BLaER1 (cell line): ENCODE results near the gene MECR.

Experiments
- H3K27ac ChIP-seq: shearing (Covaris generic); formaldehyde crosslinking; 2 replicates; pipeline ENCODE4 v1.8.1; 2022
- H3K27me3 ChIP-seq: shearing (Covaris generic); formaldehyde crosslinking; 2 replicates; pipeline ENCODE4 v1.8.1; 2022
- H3K36me3 ChIP-seq: shearing (Covaris generic); formaldehyde crosslinking; 2 replicates; pipeline ENCODE4 v1.8.1; 2022
- H3K4me1 ChIP-seq: shearing (Covaris generic); formaldehyde crosslinking; 2 replicates; pipeline ENCODE4 v1.8.1; 2022
- H3K4me2 ChIP-seq: shearing (Covaris generic); formaldehyde crosslinking; 2 replicates; pipeline ENCODE4 v1.8.1; 2022
- H3K4me3 ChIP-seq: shearing (Covaris generic); formaldehyde crosslinking; 2 replicates; pipeline ENCODE4 v1.8.1; 2022
- H3K9ac ChIP-seq: shearing (Covaris generic); formaldehyde crosslinking; 2 replicates; pipeline ENCODE4 v1.8.1; 2022
- H3K9me3 ChIP-seq: shearing (Covaris generic); formaldehyde crosslinking; 2 replicates; pipeline ENCODE4 v1.8.1; 2022
- H4K20me1 ChIP-seq: shearing (Covaris generic); formaldehyde crosslinking; 2 replicates; pipeline ENCODE4 v1.8.1; 2022
- Cebpa-rat ChIP-seq: shearing (Covaris generic); IDR thresholded peaks from 2 replicates; pipeline ENCODE4 v1.8.1; 2022

MECR gene

GRCh38 chr1:29267321-29268070 lies 36.8 kb upstream of the MECR start:
- H3K9ac ChIP-seq, result no peak overlapping the region
- TF ChIP-seq Cebpa-rat, result no peak
- H4K20me1 ChIP-seq, result no peaks in the 10 kb centered on the region
- no peak overlapping the region for H3K4me3 ChIP-seq
- H3K4me1 ChIP-seq, result 0 out of 2 replicates have a peak, but pooled peaks cover 5% of the 10 kb centered on the region
- H3K36me3 ChIP-seq, result no peaks in the 10 kb centered on the region
- no peak overlapping the region for H3K27ac ChIP-seq
- H3K9me3 ChIP-seq, result no peaks in the 10 kb centered on the region
- H3K4me2 ChIP-seq, result no peak overlapping the region
- no peaks in the 10 kb centered on the region for H3K27me3 ChIP-seq

- Histone ChIP-seq H3K9ac (no peak overlapping the region), H3K27ac (no peak overlapping the region), H3K36me3 (no peaks in the 10 kb centered on the region), H3K9me3 (no peaks in the 10 kb centered on the region), H3K4me2 (no peak overlapping the region), H4K20me1 (no peaks in the 10 kb centered on the region), H3K4me3 (no peak overlapping the region), H3K27me3 (no peaks in the 10 kb centered on the region), H3K4me1 (0 out of 2 replicates have a peak, but pooled peaks cover 5% of the 10 kb centered on the region)
- TF ChIP-seq Cebpa-rat, result no peak
Observed at GRCh38 chr1:29266912-29267311, 36.2 kb upstream of the MECR start.

- no peaks in the 10 kb centered on the region for H3K36me3 ChIP-seq
- H3K9me3 ChIP-seq, result no peaks in the 10 kb centered on the region
- H3K27ac ChIP-seq, result no peak overlapping the region
- peaks cover 14% of the 10 kb centered on the region for H3K27me3 ChIP-seq
- no peak overlapping the region for H3K4me3 ChIP-seq
- TF ChIP-seq Cebpa-rat, result no peak
- 0 out of 2 replicates have a peak, but pooled peaks cover 5% of the 10 kb centered on the region for H3K4me1 ChIP-seq
- no peak overlapping the region for H3K9ac ChIP-seq
- no peaks in the 10 kb centered on the region for H4K20me1 ChIP-seq
- H3K4me2 ChIP-seq, result no peak overlapping the region
Observed at GRCh38 chr1:29264773-29265389, 34.1 kb upstream of the MECR start.

GRCh38 chr1:29260531-29260930 lies 29.8 kb upstream of the MECR start:
- Histone ChIP-seq H3K4me2 (peak overlapping the region; percentile 99), H3K9ac (no peak overlapping the region), H3K36me3 (no peaks in the 10 kb centered on the region), H3K27ac (no peak overlapping the region), H3K27me3 (peaks cover 42% of the 10 kb centered on the region), H4K20me1 (no peaks in the 10 kb centered on the region), H3K9me3 (no peaks in the 10 kb centered on the region), H3K4me1 (peaks cover 20% of the 10 kb centered on the region), H3K4me3 (no peak overlapping the region)
- TF ChIP-seq Cebpa-rat, result no peak

GRCh38 chr1:29259802-29260441 lies 29.2 kb upstream of the MECR start:
- Histone ChIP-seq H3K4me2 (peak overlapping the region; percentile 99), H3K9ac (peak overlapping the region; percentile 34; the same call in 1 of the 2 replicates), H3K4me3 (peak overlapping the region; percentile 68)

GRCh38 chr1:29258976-29259801 lies 28.5 kb upstream of the MECR start:
- H3K9me3 ChIP-seq, result no peaks in the 10 kb centered on the region
- H4K20me1 ChIP-seq, result no peaks in the 10 kb centered on the region
- peak overlapping the region; percentile 68 for H3K4me3 ChIP-seq
- H3K9ac ChIP-seq, result peak overlapping the region; percentile 34; the same call in 1 of the 2 replicates
- TF ChIP-seq Cebpa-rat, result no peak
- no peaks in the 10 kb centered on the region for H3K36me3 ChIP-seq
- peaks cover 20% of the 10 kb centered on the region for H3K4me1 ChIP-seq
- peaks cover 42% of the 10 kb centered on the region for H3K27me3 ChIP-seq
- H3K4me2 ChIP-seq, result peak overlapping the region; percentile 99
- no peak overlapping the region for H3K27ac ChIP-seq

More at GRCh38 chr1:29259802-29260441, 29.2 kb upstream of the MECR start:
- Histone ChIP-seq H3K27ac (no peak overlapping the region), H3K36me3 (no peaks in the 10 kb centered on the region), H3K27me3 (peaks cover 42% of the 10 kb centered on the region), H3K4me1 (peaks cover 20% of the 10 kb centered on the region), H4K20me1 (no peaks in the 10 kb centered on the region), H3K9me3 (no peaks in the 10 kb centered on the region)
- no peak for TF ChIP-seq Cebpa-rat

GRCh38 chr1:29258189-29258975 lies 27.6 kb upstream of the MECR start:
- H4K20me1 ChIP-seq, result no peaks in the 10 kb centered on the region
- peaks cover 20% of the 10 kb centered on the region for H3K4me1 ChIP-seq
- H3K9ac ChIP-seq, result no peak overlapping the region
- H3K9me3 ChIP-seq, result no peaks in the 10 kb centered on the region
- H3K27ac ChIP-seq, result no peak overlapping the region
- H3K4me3 ChIP-seq, result no peak overlapping the region
- H3K4me2 ChIP-seq, result no peak overlapping the region
- no peak for TF ChIP-seq Cebpa-rat
- no peaks in the 10 kb centered on the region for H3K36me3 ChIP-seq
- H3K27me3 ChIP-seq, result peaks cover 42% of the 10 kb centered on the region

GRCh38 chr1:29256979-29257804 lies 26.5 kb upstream of the MECR start:
- TF ChIP-seq Cebpa-rat, result no peak

More at GRCh38 chr1:29256979-29257804, 26.5 kb upstream of the MECR start:
- Histone ChIP-seq H3K4me1 (peaks cover 20% of the 10 kb centered on the region), H4K20me1 (no peaks in the 10 kb centered on the region), H3K9ac (no peak overlapping the region), H3K4me3 (no peak overlapping the region), H3K27me3 (peaks cover 42% of the 10 kb centered on the region), H3K36me3 (no peaks in the 10 kb centered on the region), H3K4me2 (peak overlapping the region; percentile 50), H3K27ac (no peak overlapping the region), H3K9me3 (no peaks in the 10 kb centered on the region)
